KG1 (cell line): ENCODE measurements around the gene FOXP1.
"Not testable (repeated sequence)": the region's sequence is repeated elsewhere in the genome, so short reads cannot be mapped to it uniquely, and the experiment has no call there.

Experiments
- DNase-seq: peaks from one replicate; lab custom pipeline; 2025; lab: John Stamatoyannopoulos, UW

The FOXP1 gene

DNA sequence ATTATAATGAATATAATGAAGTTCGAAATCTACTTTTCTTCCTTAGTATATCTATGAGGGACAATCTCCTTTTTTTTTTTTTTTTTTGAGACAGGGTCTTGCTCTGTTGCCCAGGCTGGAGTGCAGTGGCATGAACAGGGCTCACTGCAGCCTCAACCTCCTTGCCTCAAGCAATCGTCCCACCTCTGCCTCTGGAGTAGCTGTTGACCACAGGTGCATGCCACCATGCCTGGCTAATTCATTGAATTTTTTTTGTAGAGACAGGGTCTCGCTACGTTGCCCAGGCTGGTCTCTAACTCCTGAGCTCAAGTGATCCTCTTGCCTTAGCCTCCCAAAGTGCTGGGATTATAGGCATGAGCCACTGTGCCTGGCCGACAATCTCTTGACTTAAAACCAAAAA, 607.5 kb downstream of the FOXP1 start:
- DNase-seq: not testable (repeated sequence)

- DNase-seq: no peak
These were observed 608.8 kb downstream of the FOXP1 start for GRCh38 chr3:70974747-70975146.

- no peak for DNase-seq
These were observed 610.0 kb downstream of the FOXP1 start for GRCh38 chr3:70973558-70973957.

- DNase-seq: no peak
These were observed 610.7 kb downstream of the FOXP1 start for GRCh38 chr3:70972855-70973254.

DNA sequence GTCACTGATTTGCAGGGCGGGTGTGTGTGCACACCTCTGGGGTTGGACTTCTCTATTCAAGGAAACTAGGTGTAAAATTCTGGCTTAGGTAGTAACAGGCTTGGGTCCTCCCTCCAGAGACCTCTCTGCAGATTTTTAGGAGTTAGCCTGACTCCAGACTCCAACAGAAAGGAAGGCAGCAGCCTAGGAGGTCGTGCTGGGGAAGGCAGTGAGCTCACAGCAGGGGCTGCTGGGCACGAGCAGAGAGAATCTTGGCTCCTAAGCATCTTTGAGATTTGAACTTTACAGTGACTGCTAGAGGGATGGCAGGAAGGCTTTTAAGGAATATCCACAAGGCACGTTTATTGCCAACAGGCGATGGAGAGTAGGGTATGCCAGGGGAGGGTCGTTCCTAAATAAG, 612.6 kb downstream of the FOXP1 start:
- no peak for DNase-seq

DNA sequence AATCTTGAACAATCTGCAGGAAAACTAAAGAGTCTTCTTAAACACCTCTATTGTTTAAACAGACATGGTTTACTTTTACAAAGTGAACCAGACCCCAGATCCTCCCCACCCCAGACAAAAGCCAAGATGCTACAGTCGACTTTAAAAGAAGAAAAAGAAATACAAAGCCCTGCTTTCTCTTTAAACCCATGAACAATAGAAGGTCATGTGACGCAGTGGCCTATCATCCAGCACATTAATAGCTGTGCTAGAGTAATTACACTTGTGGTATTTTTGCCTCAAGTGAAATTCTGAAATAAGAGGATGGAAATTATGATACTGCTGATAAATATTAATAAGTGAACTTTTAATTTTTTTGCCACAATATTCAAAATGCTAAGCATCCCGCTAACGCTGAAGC, 613.4 kb downstream of the FOXP1 start:
- DNase-seq: no peak

GRCh38 chr3:70963431-70964275, 619.9 kb downstream of the FOXP1 start:
- DNase-seq: no peak

DNA sequence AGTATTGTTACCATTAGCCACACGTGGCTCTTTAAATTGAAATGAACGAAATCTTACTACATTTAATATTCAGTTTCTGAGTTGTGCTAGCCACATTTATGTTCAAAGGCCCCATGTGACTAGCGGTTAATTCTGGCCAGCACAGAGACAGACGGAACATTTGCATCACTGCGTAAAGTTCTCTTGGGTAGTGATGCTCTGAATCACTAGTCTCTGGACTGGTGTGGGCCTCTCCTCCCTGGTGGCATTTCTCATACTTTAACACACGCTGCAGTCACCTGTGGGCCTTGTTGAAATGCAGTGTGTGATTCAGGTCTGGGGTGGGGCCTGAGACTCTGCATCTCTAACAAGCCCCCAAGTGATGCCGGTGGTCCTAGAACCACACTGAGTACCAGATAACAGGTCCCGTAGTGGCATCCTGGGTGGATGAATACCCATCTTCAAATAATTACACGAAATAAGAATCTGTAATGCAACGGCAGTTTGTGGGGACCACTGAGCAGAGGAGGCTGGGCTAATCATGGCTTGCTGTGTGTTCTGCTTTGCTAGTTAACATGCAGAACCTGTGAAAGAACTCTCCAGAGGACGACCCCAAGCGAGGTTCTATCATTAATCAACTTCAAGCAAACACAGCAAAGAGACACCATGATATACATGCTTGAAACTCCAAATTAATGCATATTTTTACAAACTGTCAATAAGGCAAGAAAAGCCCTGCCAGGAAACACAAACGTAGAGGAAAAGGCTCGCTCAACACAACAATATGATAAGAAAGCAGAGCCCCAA, 623.8 kb downstream of the FOXP1 start:
- DNase-seq: no peak

DNA sequence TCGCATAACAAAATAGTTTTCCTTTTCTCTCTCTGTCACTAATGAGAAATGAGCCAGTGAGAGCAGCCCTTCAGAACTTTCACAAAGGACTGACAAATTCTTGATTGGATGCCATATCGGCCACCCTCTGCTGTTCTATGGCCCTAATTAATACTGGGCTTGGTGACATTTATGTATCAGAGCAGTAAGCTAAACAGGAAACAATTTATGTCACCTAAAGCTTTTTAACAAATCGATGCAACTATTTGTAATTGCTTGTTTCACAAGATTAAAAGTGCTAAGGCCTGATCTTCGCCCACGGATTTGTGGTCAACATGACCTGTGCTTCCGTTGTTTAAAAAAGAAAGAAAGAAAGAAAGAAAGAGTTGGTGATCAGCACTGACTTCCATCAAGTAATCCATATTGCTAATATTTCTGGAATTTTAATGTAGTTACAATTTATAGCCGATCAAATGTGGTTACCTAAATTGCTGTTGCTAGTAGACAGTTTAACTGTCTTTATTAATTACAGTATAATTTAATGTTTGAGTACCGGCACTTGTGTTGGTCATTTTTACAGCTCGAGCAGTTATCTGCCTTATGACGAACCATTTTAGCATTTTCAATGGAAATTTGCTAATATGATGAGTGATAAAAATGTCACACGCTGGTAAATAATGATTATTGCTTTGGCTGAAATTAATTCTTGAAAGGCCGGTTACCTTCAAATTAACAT, 631.3 kb downstream of the FOXP1 start:
- no peak for DNase-seq

- no peak for DNase-seq
These were observed 632.2 kb downstream of the FOXP1 start for GRCh38 chr3:70951316-70951715.

- DNase-seq: no peak
These were observed 635.9 kb downstream of the FOXP1 start for GRCh38 chr3:70947579-70947978.

GRCh38 chr3:70943886-70944285, 639.6 kb downstream of the FOXP1 start:
- no peak for DNase-seq

DNA sequence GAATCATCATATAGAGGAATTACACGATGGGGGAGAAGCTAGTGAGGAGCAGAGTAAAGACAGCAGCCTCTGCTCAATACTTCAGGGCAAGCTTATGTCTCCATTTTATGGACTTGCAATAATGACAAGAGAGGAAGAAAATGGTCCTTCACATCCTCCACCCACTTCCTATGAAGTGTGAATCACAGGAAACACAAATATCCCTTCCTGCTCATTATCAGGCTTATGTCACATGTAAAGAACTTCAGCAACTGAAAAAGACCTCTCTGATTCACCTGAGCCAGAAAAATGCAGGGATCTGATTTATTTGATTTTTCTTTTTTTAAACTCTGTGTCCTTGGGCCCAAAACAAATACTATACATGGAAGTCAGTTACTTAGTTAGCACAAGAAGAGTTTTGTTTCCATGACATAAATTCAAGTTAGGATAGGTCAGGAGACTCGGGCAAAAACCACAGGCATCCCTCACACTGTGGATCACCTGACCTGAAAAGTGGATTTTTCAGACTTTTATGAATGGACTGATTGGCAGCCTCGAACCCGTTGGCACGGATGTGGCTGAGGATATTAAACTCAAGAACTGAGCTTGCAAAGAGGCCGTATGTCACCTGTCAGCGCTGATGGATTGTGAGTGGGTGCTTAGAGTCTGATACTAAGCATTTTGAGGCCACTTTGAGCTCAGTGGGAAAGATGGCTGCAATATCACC, 650.3 kb downstream of the FOXP1 start:
- DNase-seq: no peak

- DNase-seq: no peak
These were observed 653.5 kb downstream of the FOXP1 start for GRCh38 chr3:70930066-70930465.

GRCh38 chr3:70927239-70927638, 656.3 kb downstream of the FOXP1 start:
- no peak for DNase-seq

GRCh38 chr3:70926835-70927234, 656.7 kb downstream of the FOXP1 start:
- no peak for DNase-seq

DNA sequence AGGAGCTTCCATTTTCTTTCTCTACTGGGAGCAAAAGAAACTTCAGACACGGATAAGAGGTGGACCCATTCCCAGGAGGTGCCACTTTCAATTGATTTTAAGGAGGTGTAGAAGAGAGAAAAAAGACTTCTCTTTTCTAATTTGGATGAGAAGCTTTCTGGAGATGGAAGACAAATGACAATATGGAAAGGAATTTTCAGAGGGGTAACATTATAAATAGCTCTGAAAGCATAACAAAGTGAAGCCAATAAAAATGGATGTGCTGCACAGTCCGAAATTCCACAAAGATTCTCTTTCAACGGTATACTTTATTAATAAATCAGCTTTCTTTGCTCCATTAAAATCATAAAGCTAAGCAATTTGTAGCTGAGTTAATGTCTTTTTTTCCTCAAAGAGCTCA, 663.9 kb downstream of the FOXP1 start:
- no peak for DNase-seq

DNA sequence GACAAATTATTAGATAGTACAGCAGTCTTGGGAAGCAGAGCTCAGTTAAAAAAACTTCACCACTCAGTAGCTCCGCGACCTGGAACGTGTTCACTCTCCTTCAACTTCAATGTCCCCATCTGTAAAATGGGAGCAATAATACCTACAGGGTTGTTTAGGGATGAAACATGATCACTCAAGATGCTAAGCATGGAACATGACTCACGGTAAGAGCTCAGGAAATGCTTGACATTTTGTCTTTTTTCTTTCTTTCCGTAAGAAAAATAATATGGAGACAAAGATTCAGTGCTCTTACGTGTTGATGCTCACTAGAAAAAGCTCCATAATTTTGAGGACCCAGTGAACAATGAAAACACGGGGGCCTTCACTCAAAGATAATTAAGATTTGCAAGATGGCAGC, 664.4 kb downstream of the FOXP1 start:
- DNase-seq: no peak

DNA sequence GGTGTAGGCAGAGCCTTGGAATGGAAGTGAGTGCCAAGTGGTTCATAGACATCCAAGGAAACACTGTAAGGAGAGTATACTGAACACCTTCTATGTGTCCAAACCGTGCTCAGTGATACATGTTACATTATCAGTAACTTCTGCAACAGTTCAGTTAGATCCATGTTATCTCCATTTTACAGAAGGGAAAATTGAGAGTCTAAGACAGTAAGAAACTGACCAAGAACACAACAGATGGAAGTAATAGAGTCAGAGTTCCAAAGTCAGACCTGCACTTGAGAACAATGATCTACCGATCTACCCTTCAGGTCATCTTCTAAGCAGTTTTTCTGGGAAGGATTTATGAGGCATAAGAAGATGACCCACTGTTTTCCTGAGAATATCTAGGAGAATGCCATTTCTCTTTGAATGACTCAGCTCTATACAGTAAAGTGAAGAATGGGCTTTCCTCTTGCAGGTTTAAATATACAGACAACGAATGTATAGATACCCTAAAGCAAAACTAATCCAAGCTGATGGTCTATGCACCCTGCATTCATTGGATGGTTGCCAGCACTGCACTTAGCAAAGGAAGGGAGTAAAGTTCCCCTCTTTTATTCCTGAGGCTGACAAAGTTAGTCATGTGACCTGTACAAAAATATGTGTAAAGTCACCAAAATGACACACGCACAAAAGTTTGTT, 667.0 kb downstream of the FOXP1 start:
- no peak for DNase-seq

DNA sequence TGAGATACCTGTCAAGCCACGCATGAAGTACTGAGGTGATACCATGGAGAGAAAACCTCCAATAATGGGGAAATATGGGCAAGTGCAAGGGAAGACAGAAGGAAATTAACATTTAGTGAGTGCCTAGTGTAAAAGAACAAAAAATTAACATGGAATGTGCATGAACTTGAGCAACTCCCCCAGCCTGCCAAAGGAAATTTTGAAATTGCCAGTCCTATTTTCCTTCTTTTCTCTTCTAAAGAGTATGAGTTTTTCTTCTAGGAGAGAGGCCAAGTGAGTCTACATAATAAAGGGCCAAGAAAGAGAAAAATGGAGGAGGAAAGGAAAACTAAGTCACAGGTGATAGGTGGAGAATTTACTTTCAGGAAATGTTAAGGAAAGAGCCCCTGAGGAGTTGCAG, 668.7 kb downstream of the FOXP1 start:
- DNase-seq: no peak

DNA sequence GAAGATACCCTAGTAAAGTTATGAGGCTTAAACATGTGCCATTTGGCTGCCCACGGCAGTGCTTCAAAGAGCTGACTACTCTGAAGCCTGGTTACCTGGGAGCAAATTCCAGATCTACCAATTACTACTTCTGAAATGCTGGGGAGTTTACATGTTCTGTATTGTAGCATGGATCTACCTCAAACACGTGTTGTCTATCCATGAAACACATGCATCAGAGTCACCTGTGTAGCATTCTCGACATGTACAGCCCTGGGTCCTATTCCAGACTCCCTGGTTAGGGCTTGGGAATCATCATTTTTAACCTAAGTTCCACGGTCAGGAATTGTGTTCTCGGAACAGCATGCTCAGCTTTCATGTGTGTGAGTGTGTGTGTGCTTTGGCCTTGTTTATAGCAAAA, 671.8 kb downstream of the FOXP1 start:
- DNase-seq: no peak

- DNase-seq: no peak
These were observed 678.0 kb downstream of the FOXP1 start for GRCh38 chr3:70905491-70905890.
